Mucosa of stomach (tissue), 1 donor: ENCODE measurements around the gene DYSF.

Experiments used
- H3K27me3 ChIP-seq: one replicate; pipeline ENCODE4 v1.7.0; 2013; ENCODE audit warnings: mild to moderate bottlenecking, low read length; ENCODE audit not compliant: control insufficient read depth, insufficient read depth
- H3K36me3 ChIP-seq: one replicate; pipeline ENCODE4 v1.7.0; 2013; ENCODE audit warnings: low read length; ENCODE audit not compliant: control insufficient read depth, insufficient read depth
- H3K4me1 ChIP-seq: one replicate; pipeline ENCODE4 v1.7.0; 2013; ENCODE audit warnings: mild to moderate bottlenecking, low read length; ENCODE audit not compliant: control insufficient read depth, insufficient read depth
- H3K4me3 ChIP-seq: one replicate; pipeline ENCODE4 v1.7.0; 2013; ENCODE audit warnings: low read length
- H3K9ac ChIP-seq: one replicate; pipeline ENCODE4 v1.7.0; 2013; ENCODE audit warnings: mild to moderate bottlenecking, low read length, moderate library complexity
- H3K9me3 ChIP-seq: one replicate; pipeline ENCODE4 v1.7.0; 2013; ENCODE audit warnings: mild to moderate bottlenecking, low read length, moderate library complexity; ENCODE audit not compliant: control insufficient read depth
- donor health status: Pancreatic carcinoma.

The DYSF gene

DNA sequence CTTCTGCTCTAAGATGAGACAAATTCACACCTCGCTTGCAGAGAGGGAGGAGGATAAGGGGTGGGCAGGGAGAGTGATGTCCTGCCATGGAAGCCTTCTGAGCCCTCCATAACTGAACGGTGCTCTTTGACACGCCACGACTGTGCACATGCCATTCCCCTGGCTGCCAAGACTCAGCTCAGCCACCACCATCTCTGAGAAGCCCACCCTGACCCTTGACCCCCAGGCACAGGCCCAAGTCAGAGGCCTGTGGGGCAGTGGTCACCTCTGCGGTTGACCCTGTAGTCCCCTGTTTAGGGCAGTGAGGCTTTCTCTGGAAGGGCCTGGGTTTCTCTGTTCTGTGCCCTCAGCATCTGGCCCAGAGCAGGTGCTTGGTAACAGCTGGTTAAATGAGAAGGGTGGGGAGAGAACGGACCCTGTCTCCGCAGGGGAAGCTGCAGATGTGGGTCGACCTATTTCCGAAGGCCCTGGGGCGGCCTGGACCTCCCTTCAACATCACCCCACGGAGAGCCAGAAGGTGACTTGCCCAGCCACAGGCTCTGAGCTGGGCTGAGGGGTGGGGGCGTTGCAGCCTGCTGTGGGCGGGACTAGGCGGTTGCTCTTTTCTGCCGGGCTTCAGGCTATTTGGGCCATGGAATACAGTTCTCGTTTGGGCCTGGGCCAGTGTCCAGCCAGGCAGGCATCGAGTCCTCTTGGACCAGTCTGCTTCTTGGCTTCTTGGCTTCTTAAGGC lies 215.1 kb downstream of the DYSF start:
- Histone ChIP-seq H3K27me3 (no peaks in the 10 kb centered on the region), H3K36me3 (no peaks in the 10 kb centered on the region), H3K4me1 (no peaks in the 10 kb centered on the region), H3K4me3 (no peak overlapping the region), H3K9ac (no peak overlapping the region), H3K9me3 (no peaks in the 10 kb centered on the region)

- no peaks in the 10 kb centered on the region for H3K27me3 ChIP-seq
- no peaks in the 10 kb centered on the region for H3K9me3 ChIP-seq
- H3K36me3 ChIP-seq = no peaks in the 10 kb centered on the region
- H3K4me3 ChIP-seq = no peak overlapping the region
- H3K4me1 ChIP-seq = no peaks in the 10 kb centered on the region
- no peak overlapping the region for H3K9ac ChIP-seq
These were observed 215.7 kb downstream of the DYSF start for GRCh38 chr2:71669058-71669456.

- Histone ChIP-seq H3K9ac (no peak overlapping the region), H3K4me1 (no peaks in the 10 kb centered on the region), H3K9me3 (no peaks in the 10 kb centered on the region), H3K36me3 (no peaks in the 10 kb centered on the region), H3K27me3 (no peaks in the 10 kb centered on the region), H3K4me3 (no peak overlapping the region)
These were observed 216.5 kb downstream of the DYSF start for GRCh38 chr2:71669628-71670429.

GRCh38 chr2:71670430-71670795 lies 217.1 kb downstream of the DYSF start:
- no peaks in the 10 kb centered on the region for H3K4me1 ChIP-seq
- no peaks in the 10 kb centered on the region for H3K27me3 ChIP-seq
- H3K9me3 ChIP-seq = no peaks in the 10 kb centered on the region
- H3K4me3 ChIP-seq = no peak overlapping the region
- H3K36me3 ChIP-seq = no peaks in the 10 kb centered on the region
- no peak overlapping the region for H3K9ac ChIP-seq

- Histone ChIP-seq H3K27me3 (no peaks in the 10 kb centered on the region), H3K36me3 (no peaks in the 10 kb centered on the region), H3K4me1 (no peaks in the 10 kb centered on the region), H3K4me3 (no peak overlapping the region), H3K9ac (no peak overlapping the region), H3K9me3 (no peaks in the 10 kb centered on the region)
These were observed 218.0 kb downstream of the DYSF start for GRCh38 chr2:71671203-71671854.

- H3K27me3 ChIP-seq = no peaks in the 10 kb centered on the region
- no peaks in the 10 kb centered on the region for H3K36me3 ChIP-seq
- no peak overlapping the region for H3K4me3 ChIP-seq
- no peaks in the 10 kb centered on the region for H3K9me3 ChIP-seq
- no peak overlapping the region for H3K9ac ChIP-seq
- H3K4me1 ChIP-seq = no peaks in the 10 kb centered on the region
These were observed 218.8 kb downstream of the DYSF start for GRCh38 chr2:71671895-71672825.

DNA sequence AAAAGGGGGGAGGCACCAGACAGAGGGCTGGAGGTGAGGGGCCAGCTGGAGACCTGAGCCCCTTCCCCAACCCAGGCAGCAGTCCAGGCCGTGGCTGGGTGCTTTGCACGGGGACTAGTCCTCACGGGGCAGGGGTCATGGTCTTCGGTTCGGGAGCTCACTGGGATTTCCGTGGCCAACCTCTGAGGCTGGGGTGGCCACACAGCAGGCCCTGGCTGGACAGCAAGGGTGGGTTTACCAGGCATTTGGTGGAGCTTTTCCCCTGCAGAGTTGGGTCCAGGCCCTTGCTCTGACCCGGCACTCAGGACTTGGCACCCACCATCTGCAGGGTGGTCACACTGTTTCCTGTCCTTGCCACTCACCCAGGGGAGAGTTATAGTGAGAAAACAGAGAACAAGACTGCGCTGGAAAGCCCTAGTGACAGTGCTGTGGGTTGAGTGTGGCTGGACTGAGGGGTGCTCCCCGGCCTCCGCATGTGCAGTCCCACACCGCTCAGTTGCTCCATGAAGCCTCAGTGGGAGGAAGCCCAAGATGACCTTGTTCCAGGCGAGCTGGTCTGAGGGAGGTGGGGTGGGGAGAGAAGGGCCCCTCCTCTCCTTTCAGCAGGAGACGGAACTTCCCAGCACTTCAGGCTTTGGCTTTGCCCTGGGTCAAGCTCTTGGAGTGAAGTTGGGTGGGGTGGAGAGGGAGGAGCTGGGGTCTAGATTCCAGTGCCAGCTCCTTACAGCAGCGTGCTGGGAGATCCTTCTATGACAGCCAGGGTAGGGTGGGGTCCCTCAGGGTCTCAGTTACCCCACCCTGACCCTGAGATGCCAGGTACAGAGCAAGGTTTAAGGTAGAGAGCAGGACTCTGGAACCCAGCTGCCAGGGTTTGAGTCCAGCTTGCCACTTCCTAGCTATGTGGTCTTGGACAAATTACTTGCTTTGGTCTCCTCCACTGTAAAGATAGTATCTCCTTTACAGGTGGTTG lies 219.8 kb downstream of the DYSF start:
- H3K4me3 ChIP-seq = no peak overlapping the region
- no peak overlapping the region for H3K9ac ChIP-seq

DNA sequence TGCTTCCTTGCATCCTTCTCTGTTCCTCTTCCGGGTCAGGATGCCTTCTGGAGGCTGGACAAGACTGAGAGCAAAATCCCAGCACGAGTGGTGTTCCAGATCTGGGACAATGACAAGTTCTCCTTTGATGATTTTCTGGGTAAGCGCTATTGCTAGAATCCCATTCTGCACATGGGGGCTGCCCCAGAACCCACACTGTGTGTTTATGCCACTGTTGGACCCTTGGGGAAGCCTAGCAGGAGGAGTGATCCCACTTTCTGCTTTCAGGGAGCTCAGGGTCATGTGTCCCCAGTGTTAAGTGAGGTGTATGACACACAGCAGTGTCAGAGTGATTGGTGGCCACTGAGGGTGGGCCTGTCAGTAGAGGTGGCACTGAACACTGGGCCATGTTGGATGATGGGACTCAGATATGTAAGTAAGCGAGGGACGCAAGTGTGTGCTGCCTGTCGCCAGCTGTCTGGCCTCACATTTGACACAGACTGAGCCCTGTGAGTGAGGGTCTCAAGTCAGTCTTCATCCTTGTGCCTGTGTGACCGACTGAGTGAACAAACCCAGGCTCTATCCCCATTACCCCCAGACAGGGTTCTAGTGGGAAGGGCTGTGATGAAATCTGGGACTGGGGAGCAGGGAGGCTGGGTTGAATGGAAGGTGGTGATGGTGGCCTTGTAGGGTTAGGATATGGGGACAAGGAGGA lies 220.9 kb downstream of the DYSF start:
- H3K27me3 ChIP-seq = no peaks in the 10 kb centered on the region
- no peaks in the 10 kb centered on the region for H3K4me1 ChIP-seq
- H3K9me3 ChIP-seq = no peaks in the 10 kb centered on the region
- no peak overlapping the region for H3K9ac ChIP-seq
- no peaks in the 10 kb centered on the region for H3K36me3 ChIP-seq
- no peak overlapping the region for H3K4me3 ChIP-seq

More for the DNA sequence above, 219.8 kb downstream of the DYSF start:
- no peaks in the 10 kb centered on the region for H3K36me3 ChIP-seq
- no peaks in the 10 kb centered on the region for H3K4me1 ChIP-seq
- H3K27me3 ChIP-seq = no peaks in the 10 kb centered on the region
- no peaks in the 10 kb centered on the region for H3K9me3 ChIP-seq

DNA sequence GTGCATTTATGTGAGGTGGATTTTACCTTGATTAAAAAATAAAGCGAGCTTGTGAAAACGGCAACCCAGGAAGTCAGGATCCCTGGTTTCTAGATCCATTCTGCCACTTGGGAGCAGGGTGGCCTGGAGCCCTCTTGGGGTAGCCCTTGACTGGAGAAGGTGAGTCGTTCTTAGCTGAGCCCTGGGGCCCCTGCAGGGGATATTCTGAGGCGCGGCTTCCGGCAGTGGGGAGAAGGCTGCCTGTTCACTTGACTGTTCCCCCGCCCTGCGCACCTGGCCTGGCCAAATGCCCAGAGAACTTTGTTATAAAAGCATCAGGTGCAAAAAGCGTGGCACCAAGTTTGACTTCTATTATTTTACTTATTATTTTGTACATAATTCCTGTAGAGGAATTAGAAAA lies 221.9 kb downstream of the DYSF start:
- Histone ChIP-seq H3K4me3 (no peak overlapping the region), H3K36me3 (no peaks in the 10 kb centered on the region), H3K27me3 (no peaks in the 10 kb centered on the region), H3K9ac (no peak overlapping the region), H3K4me1 (no peaks in the 10 kb centered on the region), H3K9me3 (no peaks in the 10 kb centered on the region)

- no peaks in the 10 kb centered on the region for H3K9me3 ChIP-seq
- no peaks in the 10 kb centered on the region for H3K27me3 ChIP-seq
- no peaks in the 10 kb centered on the region for H3K36me3 ChIP-seq
- H3K4me1 ChIP-seq = no peaks in the 10 kb centered on the region
- no peak overlapping the region for H3K9ac ChIP-seq
- H3K4me3 ChIP-seq = no peak overlapping the region
These were observed 225.5 kb downstream of the DYSF start for GRCh38 chr2:71678874-71679273.
